ENCODE data around the gene TTC9. TPM values are rescaled to one million over a fixed set of nuclear protein-coding genes. Genes with fewer than 3 reads are reported as not detected.
A peak's percentile ranks its signal among the peaks of the same experiment; 100 is the strongest.

The TTC9 gene
- total RNA-seq, 2 donors from 2014 or later = 0.34 to 0.73 TPM

- ATAC-seq (peak; percentile 42), DNase-seq (peak in 1 of 2 donors; percentile 39)
- intact Hi-C loops (cut with DNase I, micrococcal nuclease) = no loop called here
Measured at GRCh38 chr14:70642303-70643235, 853 bp downstream of the TTC9 start.

DNA sequence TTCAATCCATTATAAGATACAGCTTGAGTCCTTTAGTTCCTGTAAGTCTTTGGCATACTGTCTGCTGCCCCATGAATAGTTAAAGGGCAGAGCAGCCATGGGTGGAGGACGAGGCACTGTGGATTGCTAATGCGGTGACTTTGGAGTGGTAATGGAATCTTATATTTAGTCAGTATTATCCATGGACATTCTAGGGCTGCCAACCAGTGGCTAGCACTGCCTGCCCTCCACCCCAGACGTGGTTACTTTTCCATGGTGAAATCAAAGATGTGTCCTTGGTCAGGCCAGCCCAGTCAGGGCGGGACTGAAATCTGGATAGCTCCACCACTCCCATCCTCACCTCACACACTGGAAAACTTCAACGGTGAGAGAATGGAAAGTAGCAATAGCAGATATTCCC lies 2.3 kb downstream of the TTC9 start:
- no peak for ATAC-seq
- intact Hi-C loops (cut with DNase I, micrococcal nuclease) = no loop called here

DNA sequence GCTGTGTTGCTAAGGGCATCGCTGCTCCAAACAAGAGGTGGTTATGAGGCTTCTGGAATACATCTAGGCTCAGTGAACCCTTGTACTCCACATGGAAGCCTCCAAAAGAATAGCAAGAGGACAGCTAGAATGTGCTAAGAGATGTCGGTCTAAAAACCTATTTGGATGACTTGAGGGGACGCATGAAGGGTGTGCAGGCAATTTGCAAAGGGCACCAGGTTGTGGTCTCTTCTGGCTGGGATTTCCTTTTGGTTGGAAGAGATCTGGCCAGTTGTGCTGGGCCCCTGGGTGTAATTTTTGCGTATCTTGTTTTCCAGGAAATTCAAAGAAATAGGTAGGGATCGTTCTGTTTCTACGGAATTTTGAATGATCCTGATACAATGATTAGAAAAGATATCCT lies 4.2 kb downstream of the TTC9 start:
- ATAC-seq (no peak), DNase-seq (no peak)
- intact Hi-C loops (cut with DNase I, micrococcal nuclease) = no loop called here

More for the DNA sequence above, 2.3 kb downstream of the TTC9 start:
- no peak for DNase-seq

DNA sequence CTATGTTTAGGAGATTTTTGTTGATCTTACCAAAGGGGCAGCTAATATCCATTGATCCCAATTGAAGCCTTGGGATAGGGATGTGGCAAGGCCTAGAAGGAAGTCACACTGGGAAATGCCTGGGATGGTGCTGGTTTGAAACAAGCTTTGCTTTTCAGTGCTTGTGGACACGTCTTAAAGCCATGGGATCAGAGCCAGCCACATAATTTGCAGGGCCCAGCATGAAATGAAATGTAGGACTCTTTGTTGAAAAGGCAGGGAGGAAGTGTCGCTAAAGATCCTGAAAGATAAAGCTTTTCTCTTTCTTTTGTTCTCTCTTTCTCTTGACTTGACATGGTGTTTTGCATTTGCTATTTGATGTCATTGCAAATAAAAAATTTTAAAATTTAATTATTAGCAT lies 5.0 kb downstream of the TTC9 start:
- intact Hi-C loops (cut with DNase I, micrococcal nuclease) = no loop called here
- DNase-seq = no peak
- no peak for ATAC-seq

DNA sequence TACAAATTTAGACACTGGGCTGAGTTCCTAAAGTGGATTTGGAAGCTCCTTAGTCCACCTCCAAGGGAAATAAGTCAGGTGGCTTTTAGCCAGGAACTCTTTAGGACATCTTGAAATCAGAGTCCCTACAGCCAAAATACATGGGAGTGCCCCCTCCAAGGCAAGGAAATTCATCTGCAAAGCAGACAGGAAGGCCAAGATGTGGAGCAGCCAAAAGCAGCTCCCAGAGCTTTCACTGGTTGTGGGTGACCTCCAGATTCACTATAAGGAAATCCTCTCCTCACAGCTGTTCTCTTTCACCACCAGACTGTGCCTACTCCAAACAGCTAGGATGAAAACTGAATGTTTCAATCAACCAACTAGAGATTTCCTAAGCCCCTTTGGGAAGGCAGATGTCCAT lies 6.6 kb downstream of the TTC9 start:
- intact Hi-C loops (cut with DNase I, micrococcal nuclease) = no loop called here
- no peak for ATAC-seq
- DNase-seq = no peak

GRCh38 chr14:70649803-70650202 lies 8.1 kb downstream of the TTC9 start:
- ATAC-seq (no peak), DNase-seq (no peak)
- intact Hi-C loops (cut with DNase I, micrococcal nuclease) = no loop called here

- intact Hi-C loops (cut with DNase I, micrococcal nuclease) = no loop called here
- no peak for DNase-seq
- ATAC-seq = no peak
Measured at GRCh38 chr14:70651522-70651921, 9.8 kb downstream of the TTC9 start.

GRCh38 chr14:70652871-70653270 lies 11.2 kb downstream of the TTC9 start:
- intact Hi-C loops (cut with DNase I, micrococcal nuclease) = no loop called here
- no peak for DNase-seq
- ATAC-seq = no peak

DNA sequence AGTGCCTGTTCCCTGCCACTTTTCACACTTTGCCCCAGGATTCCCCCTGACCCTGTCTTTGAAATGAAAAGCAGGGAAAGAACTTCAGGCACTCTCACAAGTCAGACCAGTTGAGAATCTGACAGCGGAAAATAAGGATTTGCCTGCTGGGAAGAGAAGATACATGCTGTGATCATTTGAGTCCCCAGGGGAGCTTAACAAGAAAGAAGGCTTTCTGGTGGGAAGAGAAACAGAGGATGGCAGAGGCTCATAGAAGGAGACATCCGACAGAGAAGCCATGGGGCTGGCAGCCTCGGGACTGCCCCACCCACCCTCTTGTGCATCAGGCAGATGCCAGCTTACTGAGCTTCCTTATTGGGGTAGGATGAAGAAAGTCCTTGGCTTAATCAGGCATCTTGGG lies 11.9 kb downstream of the TTC9 start:
- intact Hi-C loops (cut with DNase I, micrococcal nuclease) = no loop called here
- ATAC-seq (peak; percentile 47), DNase-seq (no peak)

- DNase-seq (no peak), ATAC-seq (no peak)
- intact Hi-C loops (cut with DNase I, micrococcal nuclease) = no loop called here
Measured at GRCh38 chr14:70654632-70655031, 12.9 kb downstream of the TTC9 start.

GRCh38 chr14:70655110-70655826 lies 13.6 kb downstream of the TTC9 start:
- ATAC-seq (peak; percentile 41), DNase-seq (peak; percentile 36 to 42)
- intact Hi-C loops (cut with DNase I, micrococcal nuclease) = no loop called here

DNA sequence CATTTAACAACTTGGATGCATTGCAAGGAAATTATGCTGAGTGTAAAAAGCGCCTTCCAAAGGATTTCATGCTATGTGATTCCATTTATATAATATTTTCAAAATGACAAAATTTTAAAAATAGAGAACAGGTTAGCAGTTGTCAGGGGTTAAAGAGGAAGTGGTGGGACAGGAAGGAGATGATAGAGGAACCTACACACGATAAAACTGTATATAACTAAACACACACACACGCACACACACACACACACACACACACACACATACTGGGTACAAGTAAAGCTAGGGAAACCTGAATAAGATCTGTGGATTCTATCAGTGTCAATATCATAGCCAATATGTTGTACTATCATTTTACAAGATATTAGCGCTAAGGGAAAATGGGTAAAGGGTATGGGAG lies 17.2 kb downstream of the TTC9 start:
- ATAC-seq (no peak), DNase-seq (no peak)
- intact Hi-C loops (cut with DNase I, micrococcal nuclease) = no loop called here

- ATAC-seq (peak; percentile 52), DNase-seq (peak in 1 of 2 donors; percentile 44)
- intact Hi-C loops (cut with DNase I, micrococcal nuclease) = no loop called here
Measured at GRCh38 chr14:70660967-70661893, 19.5 kb downstream of the TTC9 start.

GRCh38 chr14:70662080-70662479 lies 20.4 kb downstream of the TTC9 start:
- no peak for DNase-seq
- ATAC-seq = no peak
- intact Hi-C loops (cut with DNase I, micrococcal nuclease) = no loop called here

DNA sequence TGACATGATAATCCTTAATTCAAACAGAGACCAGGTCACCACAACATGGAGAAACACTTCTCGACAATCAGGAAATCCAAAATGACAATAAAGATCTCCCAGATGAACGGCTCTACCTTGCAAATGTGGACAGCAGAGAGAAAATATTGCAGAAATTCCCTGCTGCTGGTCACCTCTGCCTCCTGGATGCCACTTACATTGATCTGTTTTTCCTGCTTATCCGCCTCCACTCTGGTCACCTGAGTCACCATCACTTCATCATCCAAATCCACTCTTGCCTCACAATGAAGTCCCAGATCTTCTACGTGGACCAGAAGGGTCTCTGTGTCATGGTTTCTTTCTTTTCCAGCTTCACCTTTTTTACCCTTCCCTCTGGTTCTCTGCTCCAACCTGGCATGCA lies 21.1 kb downstream of the TTC9 start:
- ATAC-seq = no peak
- intact Hi-C loops (cut with DNase I, micrococcal nuclease) = no loop called here

GRCh38 chr14:70663707-70664179 lies 22.0 kb downstream of the TTC9 start:
- ATAC-seq = no peak
- no peak for DNase-seq
- intact Hi-C loops (cut with DNase I, micrococcal nuclease) = no loop called here

More for the DNA sequence above, 21.1 kb downstream of the TTC9 start:
- no peak for DNase-seq

DNA sequence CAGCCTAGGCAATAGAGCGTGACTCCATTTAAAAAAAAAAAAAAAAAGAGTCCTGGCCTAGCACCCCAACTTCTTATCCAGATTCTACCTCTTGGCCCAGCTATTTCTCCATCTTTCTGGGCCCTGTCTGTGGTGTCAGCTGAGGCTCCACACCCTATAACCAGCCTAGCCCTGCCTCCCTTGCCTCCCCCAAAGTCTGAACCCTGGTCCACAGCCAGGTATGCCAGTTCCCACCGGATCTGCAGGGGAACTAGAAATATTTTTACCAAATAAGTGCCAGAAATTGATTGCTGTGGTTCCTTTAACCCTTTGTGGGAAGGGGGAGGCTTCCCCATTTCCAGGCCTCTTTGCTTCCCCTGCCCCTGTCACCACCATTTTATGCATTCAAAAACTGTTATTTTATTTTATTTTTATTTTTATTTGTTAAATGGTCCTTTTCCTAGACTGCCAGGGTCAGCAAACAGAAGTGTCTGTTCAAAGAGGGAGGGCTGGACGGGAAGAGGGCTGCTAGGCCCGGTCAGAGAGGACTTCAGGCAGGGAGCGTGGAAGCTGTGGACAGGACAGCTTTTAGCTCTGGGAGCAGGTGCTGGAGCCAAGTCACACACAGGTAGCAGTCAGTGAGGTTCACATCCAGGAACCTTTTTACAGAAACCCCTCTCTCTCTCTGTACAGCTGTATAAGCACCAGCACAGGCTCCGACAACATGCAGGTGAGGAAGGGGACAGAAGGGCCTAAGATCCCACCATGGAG lies 23.2 kb downstream of the TTC9 start:
- intact Hi-C loops (cut with DNase I, micrococcal nuclease) = no loop called here
- DNase-seq (no peak), ATAC-seq (peak; percentile 9)

All from left colon (tissue), 2 donors.